Prostate gland (tissue), 2 donors: ENCODE results near the gene RASAL2.

Experiments used
- CTCF ChIP-seq, 4 experiments: fragments of 200-600 bp in 2 of 4; fragments of 450-650 bp in 2 of 4; sonication (generic) in 2 of 4; IDR thresholded peaks; 1 replicate in 3 of 4; 2 replicates in 1 of 4; pipeline ENCODE4 v1.5.1; 2016 to 2019; ENCODE audit warnings: antibody characterized with exemption in 4 of 4, mild to moderate bottlenecking in 2 of 4, moderate library complexity in 2 of 4
- POLR2A ChIP-seq: fragments of 450-650 bp; IDR thresholded peaks from one replicate; pipeline ENCODE4 v1.6.1; 2016; ENCODE audit warnings: antibody characterized with exemption, mild to moderate bottlenecking
- POLR2AphosphoS5 ChIP-seq: sonication (generic); formaldehyde crosslinking; IDR thresholded peaks from one replicate; pipeline ENCODE4 v1.6.1; 2017; ENCODE audit warnings: antibody characterized with exemption

GRCh38 chr1:178072326-178072725, 21.6 kb upstream of the RASAL2 start:
- TF ChIP-seq POLR2A (no peak), CTCF (IDR thresholded peaks at IDR 0.05) (no peak), POLR2AphosphoS5 (no peak)
